ENCODE measurements around the gene GATD1. TPM values are rescaled to one million over a fixed set of nuclear protein-coding genes. Genes with fewer than 3 reads are reported as not detected.

GATD1 gene
- total and polyA plus RNA-seq, 10 of the 15 experiments (the other 5 are each of a cell fraction or from before 2014, with no cell fraction given), result 1.2 to 92.6 (median 22.3) TPM

DNA sequence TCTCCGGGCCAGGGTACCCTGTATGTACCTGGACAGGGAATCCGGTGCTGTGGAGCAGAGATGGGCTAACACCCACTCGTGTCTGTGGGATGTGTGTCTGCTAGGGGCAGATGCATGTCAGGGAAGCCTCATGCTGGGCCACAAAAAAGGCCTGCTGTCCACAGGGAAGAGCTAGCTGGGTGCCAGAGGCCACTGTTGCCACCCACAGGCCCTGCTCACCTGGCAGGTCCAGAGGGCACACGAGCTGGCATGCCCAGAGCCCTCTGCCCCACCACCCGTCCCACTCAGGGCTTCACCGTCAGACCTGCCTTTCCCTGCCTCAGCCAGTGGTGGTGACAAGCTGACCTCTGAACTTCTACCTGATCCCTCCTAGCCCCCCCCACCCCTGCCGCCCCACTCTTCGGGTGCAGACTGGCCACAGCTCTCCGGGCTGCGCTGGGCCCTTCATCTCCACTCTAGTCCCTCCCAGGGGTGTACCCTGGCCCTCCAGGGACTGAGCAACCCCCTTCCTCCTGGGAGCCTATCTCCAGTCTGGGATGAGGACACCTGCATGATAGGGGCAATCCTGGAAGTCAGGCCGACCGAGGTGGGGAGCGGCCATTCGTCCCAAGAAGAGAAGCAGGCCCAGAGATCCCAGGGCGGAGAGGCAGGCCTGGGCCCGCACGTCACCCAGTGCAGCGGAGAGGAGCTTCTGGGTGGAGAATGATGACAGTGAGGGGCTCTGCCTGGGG lies 19.4 kb upstream of the GATD1 start:
- FAIRE-seq (peak; percentile 52), DNase-seq (ENCODE audit: low read depth, low spot score) (no peak), ATAC-seq (no peak)
- BruUV-seq (replicated peaks), result TSS peak; percentile 29
- no peaks in the 10 kb centered on the region for H4K20me1 ChIP-seq (ENCODE audit: control insufficient read depth, insufficient read depth)
- ChIA-PET SMC1A (ENCODE audit: uncharacterized antibody, unreplicated experiment) (interaction anchor here (1.2 kb wide), 1 partner anchor 10 kb away, joined by 3 read pairs; no protein-coding TSS in a partner anchor), CTCF (interaction anchor here (0.6 to 1.5 kb wide), 7 partner anchors 9 to 242 kb away, joined by 3 to 5 read pairs (median 3); no protein-coding TSS in a partner anchor), RAD21 (ENCODE audit: unreplicated experiment) (interaction anchor here (0.8 to 2.8 kb wide), 6 partner anchors 23 to 261 kb away, joined by 3 to 14 read pairs (median 4); partner anchors contain the start of genes HRAS and TMEM80), POLR2A (interaction anchor here (0.5 to 1.7 kb wide), 11 partner anchors 9 to 228 kb away, joined by 3 to 10 read pairs (median 4); partner anchors contain the start of genes PNPLA2 and RPLP2)
- H3K27ac ChIP-seq (ENCODE audit: control insufficient read depth, insufficient read depth), result peak overlapping the region; percentile 67
- peaks cover 0 to 12% of the 10 kb centered on the region in 2 experiments; a peak in 2 of 4 replicates for H3K36me3 ChIP-seq (ENCODE audit: control insufficient read depth in 2 of 2, insufficient read depth in 2 of 2, low read length in 1 of 2)
- peak overlapping the region; percentile 92; the same call in 1 of the 2 replicates for H2AFZ ChIP-seq (ENCODE audit: control insufficient read depth, low read depth, low read length)
- H3K4me1 ChIP-seq (ENCODE audit: control insufficient read depth, insufficient read depth, low read length), result peaks cover 15% of the 10 kb centered on the region
- H3K4me3 ChIP-seq, result peak overlapping the region; percentile 97
- H3K4me2 ChIP-seq (ENCODE audit: control insufficient read depth, insufficient read depth), result peak overlapping the region; percentile 100
- no peaks in the 10 kb centered on the region for H3K9me3 ChIP-seq (replicated peaks; ENCODE audit: control insufficient read depth, insufficient read depth, low read length)
- in situ Hi-C loops (cut with MboI) (no loop called here), intact Hi-C loops (cut with micrococcal nuclease; ENCODE audit: unreplicated experiment) (loop anchor here (1.0 to 5.0 kb wide), 2 partner anchors 13 to 49 kb away; partner anchors contain the start of genes RPLP2 and TALDO1)
- under 1% methylated on average over 18 of the region's 18 CpGs for WGBS (ENCODE audit: insufficient coverage, insufficient replicate concordance, low lambda C conversion rate, missing lambda C conversion rate)
- peaks cover 30% of the 10 kb centered on the region for H3K79me2 ChIP-seq (ENCODE audit: control insufficient read depth, insufficient read depth, low read length)
- peak overlapping the region; percentile 79 for H3K9ac ChIP-seq (ENCODE audit: control insufficient read depth, insufficient read depth, low read length)
- H3K27me3 ChIP-seq (replicated peaks in 1 of 2; ENCODE audit: control insufficient read depth in 2 of 2, insufficient read depth in 2 of 2, low read length in 1 of 2), result no peaks in the 10 kb centered on the region
- TF ChIP-seq, protein P1, sequence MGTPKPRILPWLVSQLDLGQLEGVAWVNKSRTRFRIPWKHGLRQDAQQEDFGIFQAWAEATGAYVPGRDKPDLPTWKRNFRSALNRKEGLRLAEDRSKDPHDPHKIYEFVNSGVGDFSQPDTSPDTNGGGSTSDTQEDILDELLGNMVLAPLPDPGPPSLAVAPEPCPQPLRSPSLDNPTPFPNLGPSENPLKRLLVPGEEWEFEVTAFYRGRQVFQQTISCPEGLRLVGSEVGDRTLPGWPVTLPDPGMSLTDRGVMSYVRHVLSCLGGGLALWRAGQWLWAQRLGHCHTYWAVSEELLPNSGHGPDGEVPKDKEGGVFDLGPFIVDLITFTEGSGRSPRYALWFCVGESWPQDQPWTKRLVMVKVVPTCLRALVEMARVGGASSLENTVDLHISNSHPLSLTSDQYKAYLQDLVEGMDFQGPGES (IDR thresholded peaks at IDR 0.05), result no peak
- TF ChIP-seq POLR2A (IDR thresholded peaks at IDR 0.05; ENCODE audit: low read depth, low read length) (peak; percentile 19), EZH2 (IDR thresholded peaks at IDR 0.05; ENCODE audit: borderline replicate concordance, control insufficient read depth, low read depth, low read length) (no peak), BACH1 (IDR thresholded peaks at IDR 0.05; ENCODE audit: borderline replicate concordance) (0 out of 2 replicates have a peak, but pooled peaks have one; percentile 8), EGR1 (IDR thresholded peaks at IDR 0.05; ENCODE audit: borderline replicate concordance in 1 of 2, low read depth in 2 of 2, low read length in 2 of 2) (no peak), CREB1 (IDR thresholded peaks at IDR 0.05; ENCODE audit: low read depth) (0 out of 2 replicates have a peak, but pooled peaks have one; percentile 17), NR2C1 (IDR thresholded peaks at IDR 0.05) (0 out of 2 replicates have a peak, but pooled peaks have one; percentile 9)

Data from GM12878 (cell line).